ENCODE data around the gene RSL1D1. TPM values are rescaled to one million over a fixed set of nuclear protein-coding genes. Genes with fewer than 3 reads are reported as not detected.

The RSL1D1 gene
- total and polyA plus RNA-seq, 2 of the 8 experiments (the other 6 are each of a cell fraction or from before 2014, with no cell fraction given): 41.3 to 292 TPM

- Histone ChIP-seq H3K23me2 (ENCODE audit: low read depth, low read length) (no peaks in the 10 kb centered on the region; the same call in 1 of the 2 replicates), H2AFZ (ENCODE audit: low read length) (no peak overlapping the region), H3K14ac (ENCODE audit: insufficient read length) (no peak overlapping the region), H3K27me3 (replicated peaks in 1 of 4; ENCODE audit: control insufficient read depth in 3 of 4, extremely low read depth in 1 of 4, insufficient read depth in 3 of 4, low read length in 3 of 4) (no peaks in the 10 kb centered on the region), H3K4me3 (ENCODE audit: extremely low read depth in 1 of 4, insufficient read depth in 2 of 4, low read depth in 3 of 4, low read length in 4 of 4) (no peak overlapping the region), H2AK5ac (ENCODE audit: low read depth, low read length) (no peak overlapping the region), H4K5ac (ENCODE audit: insufficient read length, low read depth, low read length) (no peak overlapping the region), H3K9ac (replicated peaks in 1 of 4; ENCODE audit: extremely low read depth in 1 of 4, low read depth in 3 of 4, low read length in 3 of 4) (no peak overlapping the region), H3K4me2 (ENCODE audit: insufficient read depth in 1 of 2, low read depth in 2 of 2, low read length in 2 of 2) (no peak overlapping the region), H3K36me3 (ENCODE audit: control insufficient read depth in 2 of 4, insufficient read depth in 4 of 4, low read length in 3 of 4) (no peaks in the 10 kb centered on the region), H3K9me3 (ENCODE audit: insufficient read depth in 2 of 2, low read depth in 1 of 2, low read length in 1 of 2) (no peaks in the 10 kb centered on the region), H2BK20ac (ENCODE audit: low read length) (no peak overlapping the region), H2BK15ac (ENCODE audit: low read length) (no peak overlapping the region), H4K8ac (ENCODE audit: extremely low read depth, insufficient read depth, low read length) (no peak overlapping the region), H3K56ac (replicated peaks; ENCODE audit: insufficient read length, low read depth, low read length) (no peak overlapping the region), H3K4me1 (replicated peaks in 1 of 4; ENCODE audit: control insufficient read depth in 3 of 4, insufficient read depth in 4 of 4, low read length in 3 of 4) (no peaks in the 10 kb centered on the region), H3K79me2 (ENCODE audit: control insufficient read depth in 1 of 2, insufficient read depth in 2 of 2, low read length in 2 of 2) (peaks cover 2 to 19% of the 10 kb centered on the region in 2 experiments; a peak in 2 of 4 replicates), H3K18ac (ENCODE audit: extremely low read depth, low read length) (no peak overlapping the region), H3K27ac (ENCODE audit: low read depth, low read length) (no peak overlapping the region), H2BK12ac (ENCODE audit: low read depth, low read length) (no peak overlapping the region), H2BK5ac (ENCODE audit: low read depth, low read length) (no peak overlapping the region), H3K4ac (replicated peaks; ENCODE audit: insufficient read length, low read depth, low read length) (no peak overlapping the region), H4K91ac (replicated peaks; ENCODE audit: insufficient read length, low read length) (no peak overlapping the region), H3K79me1 (ENCODE audit: low read depth, low read length) (no peaks in the 10 kb centered on the region; the same call in 1 of the 2 replicates), H2BK120ac (replicated peaks; ENCODE audit: low read depth, low read length) (no peak overlapping the region), H4K20me1 (replicated peaks in 1 of 2; ENCODE audit: control insufficient read depth in 1 of 2, insufficient read depth in 2 of 2, low read length in 2 of 2) (peaks cover 0 to 3% of the 10 kb centered on the region in 2 experiments), H3K23ac (ENCODE audit: insufficient read length) (no peak overlapping the region)
- no peak for FAIRE-seq
- no peak for DNase-seq (ENCODE audit: low read depth in 1 of 2, low spot score in 2 of 2)
- CTCF ChIA-PET (ENCODE audit: partially characterized antibody): interaction anchor here (2.1 kb wide), 1 partner anchor 211 kb away, joined by 6 read pairs; no protein-coding TSS in a partner anchor
- POLR2A ChIA-PET (ENCODE audit: partially characterized antibody): no interaction called here
- WGBS, 2 experiments (ENCODE audit: extremely low coverage in 1 of 2, insufficient coverage in 1 of 2, insufficient read length in 1 of 2, insufficient replicate concordance in 2 of 2, low coverage in 1 of 2, low lambda C conversion rate in 2 of 2, missing lambda C conversion rate in 1 of 2): 74% methylated on average over 4 of the region's 4 CpGs; no CpG with 5 or more reads in 1 of the 2 experiments
- TF ChIP-seq SIRT6 (IDR thresholded peaks at IDR 0.05; ENCODE audit: low read length): no peak
- no peak for TF ChIP-seq PHF8 (conservative IDR thresholded peaks at IDR 0.05; ENCODE audit: low read depth, low read length)
These were observed 5.8 kb upstream of the RSL1D1 start for GRCh38 chr16:11857161-11857560.

Measured in H1 (cell line).